HepG2 (cell line): ENCODE results near the gene BPIFB2. TPM values are rescaled to one million over a fixed set of nuclear protein-coding genes. Genes with fewer than 3 reads are reported as not detected.

ENCODE experiments used
- CENPX ChIP-seq: sonication (generic); formaldehyde crosslinking; IDR thresholded peaks from 2 replicates; pipeline ENCODE4 v1.9.0; 2021; ENCODE audit warnings: mild to moderate bottlenecking, missing genetic modification reagents, moderate library complexity
- KDM5B ChIP-seq: sonication (generic); formaldehyde crosslinking; IDR thresholded peaks from 2 replicates; pipeline ENCODE4 v1.4.0; 2020; ENCODE audit warnings: missing genetic modification reagents, mild to moderate bottlenecking, borderline replicate concordance
- KLF15 ChIP-seq: sonication (generic); formaldehyde crosslinking; IDR thresholded peaks from 2 replicates; pipeline ENCODE4 v1.8.1; 2023; ENCODE audit warnings: borderline replicate concordance, mild to moderate bottlenecking, inconsistent platforms, missing genetic modification reagents, mixed read lengths
- NBN ChIP-seq: fragments of 450-650 bp; conservative IDR thresholded peaks from 2 replicates; pipeline ENCODE4 v1.6.1; 2017
- SALL1 ChIP-seq: sonication (generic); formaldehyde crosslinking; IDR thresholded peaks from 2 replicates; pipeline ENCODE4 v1.8.0; 2022; ENCODE audit warnings: mild to moderate bottlenecking, missing genetic modification reagents
- SP140L ChIP-seq: sonication (generic); formaldehyde crosslinking; IDR thresholded peaks from 2 replicates; pipeline ENCODE4 v1.4.0; 2020; ENCODE audit warnings: missing genetic modification reagents, borderline replicate concordance
- SRSF4 ChIP-seq: fragments of 200-400 bp; formaldehyde crosslinking; IDR thresholded peaks from one replicate; pipeline ENCODE4 v1.6.1; 2018; ENCODE audit warnings: mild to moderate bottlenecking, low read depth, low read length, moderate library complexity; ENCODE audit not compliant: poor library complexity, severe bottlenecking
- ZBTB21 ChIP-seq: sonication (generic); formaldehyde crosslinking; IDR thresholded peaks from 2 replicates; pipeline ENCODE4 v1.4.0; 2020; ENCODE audit warnings: missing genetic modification reagents
- ZNF205 ChIP-seq: IDR thresholded peaks from 2 replicates; pipeline ENCODE4 v1.6.1; 2018; ENCODE audit warnings: missing biosample characterization, missing genetic modification reagents
- ZNF556 ChIP-seq: sonication (generic); formaldehyde crosslinking; IDR thresholded peaks from 2 replicates; pipeline ENCODE4 v1.4.0; 2020; ENCODE audit warnings: mild to moderate bottlenecking, missing genetic modification reagents, borderline replicate concordance
- ZNF577 ChIP-seq: sonication (generic); formaldehyde crosslinking; IDR thresholded peaks from 2 replicates; pipeline ENCODE4 v1.4.0; 2020; ENCODE audit warnings: mild to moderate bottlenecking, low read depth, missing genetic modification reagents, borderline replicate concordance
- ZNF605 ChIP-seq: sonication (generic); formaldehyde crosslinking; IDR thresholded peaks from 2 replicates; pipeline ENCODE4 v1.8.0; 2022; ENCODE audit warnings: mild to moderate bottlenecking, missing genetic modification reagents
- ZNF616 ChIP-seq: sonication (generic); formaldehyde crosslinking; IDR thresholded peaks from 2 replicates; pipeline ENCODE4 v1.5.0; 2020; ENCODE audit warnings: low read depth, mild to moderate bottlenecking, missing genetic modification reagents
- ZNF619 ChIP-seq: sonication (generic); formaldehyde crosslinking; IDR thresholded peaks from 2 replicates; pipeline ENCODE4 v1.4.0; 2020; ENCODE audit warnings: mild to moderate bottlenecking, missing genetic modification reagents
- polyA plus RNA-seq, 8 experiments: library from polyadenylated mRNA; depleted of rRNA in 3 of 8; stranded (reverse) in 7 of 8; unstranded in 1 of 8; fragments of >200 nt; fragmentation: Illumina TruSeq in 4 of 8; extraction: Trizol in 4 of 8; gene quantifications; 2 replicates each; pipeline versions ENCODE4 v1.2.1 to v1.2.3, GENCODE V29; 2011 to 2016; ENCODE audit warnings: low read depth in 4 of 8, missing spikeins in 1 of 8, mixed read lengths in 1 of 8; ENCODE audit not compliant: insufficient read depth in 1 of 8
- total RNA-seq, 5 experiments: library from RNA; depleted of rRNA; stranded (reverse); fragments of >200 nt; fragmentation: Illumina TruSeq; extraction: Trizol; gene quantifications; 2 replicates each; pipeline ENCODE4 v1.2.3, GENCODE V29; 2016; ENCODE audit warnings: low read depth in 1 of 5
- TF ChIP-seq, protein P1 (sequence below): sonication (generic); formaldehyde crosslinking; IDR thresholded peaks from 2 replicates; pipeline ENCODE4 v1.5.1; 2020; ENCODE audit warnings: mild to moderate bottlenecking, missing genetic modification reagents, borderline replicate concordance
- TF ChIP-seq, protein P2 (sequence below): IDR thresholded peaks from 2 replicates; pipeline ENCODE4 v1.6.1; 2016; ENCODE audit warnings: missing biosample characterization, missing genetic modification reagents, low read depth
- TF ChIP-seq, protein P3 (sequence below): sonication (generic); formaldehyde crosslinking; IDR thresholded peaks from 2 replicates; pipeline ENCODE4 v1.9.0; 2021; ENCODE audit warnings: missing genetic modification reagents, mild to moderate bottlenecking, borderline replicate concordance
- TF ChIP-seq, protein P4 (sequence below): sonication (generic); formaldehyde crosslinking; IDR thresholded peaks from 2 replicates; pipeline ENCODE4 v1.8.0; 2022; ENCODE audit warnings: mild to moderate bottlenecking, missing genetic modification reagents, borderline replicate concordance
- TF ChIP-seq, protein P5 (sequence below): sonication (generic); formaldehyde crosslinking; IDR thresholded peaks from 2 replicates; pipeline ENCODE4 v1.5.0; 2020; ENCODE audit warnings: missing genetic modification reagents, mild to moderate bottlenecking, borderline replicate concordance

The BPIFB2 gene
- total and polyA plus RNA-seq, 2 of the 13 experiments (the other 11 are each of a cell fraction or from before 2014, with no cell fraction given): 54.5 to 902 TPM

DNA sequence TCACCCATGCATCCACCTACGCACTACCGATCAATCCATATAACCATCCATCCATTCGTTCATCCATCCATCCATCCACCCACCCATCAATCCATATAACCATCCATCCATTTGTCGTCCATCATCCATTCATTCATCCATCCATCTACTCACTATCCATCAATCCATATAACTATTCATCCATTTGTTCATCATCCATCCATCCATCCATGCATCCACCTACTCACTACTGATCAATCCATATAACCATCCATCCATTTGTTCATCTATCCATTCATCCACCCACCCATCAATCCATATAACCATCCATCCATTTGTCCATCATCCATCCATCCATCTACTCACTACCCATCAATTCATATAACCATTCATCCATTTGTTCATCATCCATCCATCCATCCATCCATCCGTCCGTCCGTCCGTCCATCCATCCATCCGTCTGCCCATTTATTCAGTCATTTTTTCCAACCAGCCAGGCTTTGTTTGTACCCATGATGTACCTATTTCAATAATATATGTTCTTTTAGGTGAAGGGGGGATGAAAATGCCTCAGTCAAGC lies 17.9 kb downstream of the BPIFB2 start (continued):
- TF ChIP-seq KLF15 (CRISPR knock-in tag) (no peak), SP140L (CRISPR knock-in tag) (no peak), KDM5B (CRISPR knock-in tag) (no peak), CENPX (CRISPR knock-in tag) (no peak), SALL1 (CRISPR knock-in tag) (no peak), SRSF4 (no peak), NBN (peak; percentile 91; the same call in 1 of the 2 replicates), ZNF556 (CRISPR knock-in tag) (no peak), ZBTB21 (CRISPR knock-in tag) (no peak), ZNF605 (peak; percentile 15; the same call in 1 of the 2 replicates), ZNF616 (no peak), ZNF577 (no peak), ZNF619 (CRISPR knock-in tag) (no peak), ZNF205 (CRISPR knock-in tag) (no peak)
- TF ChIP-seq, protein P1, sequence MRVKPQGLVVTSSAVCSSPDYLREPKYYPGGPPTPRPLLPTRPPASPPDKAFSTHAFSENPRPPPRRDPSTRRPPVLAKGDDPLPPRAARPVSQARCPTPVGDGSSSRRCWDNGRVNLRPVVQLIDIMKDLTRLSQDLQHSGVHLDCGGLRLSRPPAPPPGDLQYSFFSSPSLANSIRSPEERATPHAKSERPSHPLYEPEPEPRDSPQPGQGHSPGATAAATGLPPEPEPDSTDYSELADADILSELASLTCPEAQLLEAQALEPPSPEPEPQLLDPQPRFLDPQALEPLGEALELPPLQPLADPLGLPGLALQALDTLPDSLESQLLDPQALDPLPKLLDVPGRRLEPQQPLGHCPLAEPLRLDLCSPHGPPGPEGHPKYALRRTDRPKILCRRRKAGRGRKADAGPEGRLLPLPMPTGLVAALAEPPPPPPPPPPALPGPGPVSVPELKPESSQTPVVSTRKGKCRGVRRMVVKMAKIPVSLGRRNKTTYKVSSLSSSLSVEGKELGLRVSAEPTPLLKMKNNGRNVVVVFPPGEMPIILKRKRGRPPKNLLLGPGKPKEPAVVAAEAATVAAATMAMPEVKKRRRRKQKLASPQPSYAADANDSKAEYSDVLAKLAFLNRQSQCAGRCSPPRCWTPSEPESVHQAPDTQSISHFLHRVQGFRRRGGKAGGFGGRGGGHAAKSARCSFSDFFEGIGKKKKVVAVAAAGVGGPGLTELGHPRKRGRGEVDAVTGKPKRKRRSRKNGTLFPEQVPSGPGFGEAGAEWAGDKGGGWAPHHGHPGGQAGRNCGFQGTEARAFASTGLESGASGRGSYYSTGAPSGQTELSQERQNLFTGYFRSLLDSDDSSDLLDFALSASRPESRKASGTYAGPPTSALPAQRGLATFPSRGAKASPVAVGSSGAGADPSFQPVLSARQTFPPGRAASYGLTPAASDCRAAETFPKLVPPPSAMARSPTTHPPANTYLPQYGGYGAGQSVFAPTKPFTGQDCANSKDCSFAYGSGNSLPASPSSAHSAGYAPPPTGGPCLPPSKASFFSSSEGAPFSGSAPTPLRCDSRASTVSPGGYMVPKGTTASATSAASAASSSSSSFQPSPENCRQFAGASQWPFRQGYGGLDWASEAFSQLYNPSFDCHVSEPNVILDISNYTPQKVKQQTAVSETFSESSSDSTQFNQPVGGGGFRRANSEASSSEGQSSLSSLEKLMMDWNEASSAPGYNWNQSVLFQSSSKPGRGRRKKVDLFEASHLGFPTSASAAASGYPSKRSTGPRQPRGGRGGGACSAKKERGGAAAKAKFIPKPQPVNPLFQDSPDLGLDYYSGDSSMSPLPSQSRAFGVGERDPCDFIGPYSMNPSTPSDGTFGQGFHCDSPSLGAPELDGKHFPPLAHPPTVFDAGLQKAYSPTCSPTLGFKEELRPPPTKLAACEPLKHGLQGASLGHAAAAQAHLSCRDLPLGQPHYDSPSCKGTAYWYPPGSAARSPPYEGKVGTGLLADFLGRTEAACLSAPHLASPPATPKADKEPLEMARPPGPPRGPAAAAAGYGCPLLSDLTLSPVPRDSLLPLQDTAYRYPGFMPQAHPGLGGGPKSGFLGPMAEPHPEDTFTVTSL (CRISPR knock-in tag): no peak
- TF ChIP-seq, protein P2, sequence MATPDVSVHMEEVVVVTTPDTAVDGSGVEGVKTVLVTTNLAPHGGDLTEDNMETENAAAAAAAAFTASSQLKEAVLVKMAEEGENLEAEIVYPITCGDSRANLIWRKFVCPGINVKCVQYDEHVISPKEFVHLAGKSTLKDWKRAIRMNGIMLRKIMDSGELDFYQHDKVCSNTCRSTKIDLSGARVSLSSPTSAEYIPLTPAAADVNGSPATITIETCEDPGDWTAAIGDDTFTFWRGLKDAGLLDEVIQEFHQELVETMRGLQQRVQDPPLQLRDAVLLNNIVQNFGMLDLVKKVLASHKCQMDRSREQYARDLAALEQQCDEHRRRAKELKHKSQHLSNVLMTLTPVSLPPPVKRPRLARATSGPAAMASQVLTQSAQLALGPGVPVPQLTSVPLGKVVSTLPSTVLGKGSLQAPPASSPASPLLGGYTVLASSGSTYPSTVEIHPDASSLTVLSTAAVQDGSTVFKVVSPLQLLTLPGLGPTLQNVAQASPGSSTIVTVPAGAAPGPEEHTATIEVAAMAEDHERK: no peak
- TF ChIP-seq, protein P3, sequence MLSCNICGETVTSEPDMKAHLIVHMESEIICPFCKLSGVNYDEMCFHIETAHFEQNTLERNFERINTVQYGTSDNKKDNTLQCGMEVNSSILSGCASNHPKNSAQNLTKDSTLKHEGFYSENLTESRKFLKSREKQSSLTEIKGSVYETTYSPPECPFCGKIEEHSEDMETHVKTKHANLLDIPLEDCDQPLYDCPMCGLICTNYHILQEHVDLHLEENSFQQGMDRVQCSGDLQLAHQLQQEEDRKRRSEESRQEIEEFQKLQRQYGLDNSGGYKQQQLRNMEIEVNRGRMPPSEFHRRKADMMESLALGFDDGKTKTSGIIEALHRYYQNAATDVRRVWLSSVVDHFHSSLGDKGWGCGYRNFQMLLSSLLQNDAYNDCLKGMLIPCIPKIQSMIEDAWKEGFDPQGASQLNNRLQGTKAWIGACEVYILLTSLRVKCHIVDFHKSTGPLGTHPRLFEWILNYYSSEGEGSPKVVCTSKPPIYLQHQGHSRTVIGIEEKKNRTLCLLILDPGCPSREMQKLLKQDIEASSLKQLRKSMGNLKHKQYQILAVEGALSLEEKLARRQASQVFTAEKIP: no peak
- TF ChIP-seq, protein P4, sequence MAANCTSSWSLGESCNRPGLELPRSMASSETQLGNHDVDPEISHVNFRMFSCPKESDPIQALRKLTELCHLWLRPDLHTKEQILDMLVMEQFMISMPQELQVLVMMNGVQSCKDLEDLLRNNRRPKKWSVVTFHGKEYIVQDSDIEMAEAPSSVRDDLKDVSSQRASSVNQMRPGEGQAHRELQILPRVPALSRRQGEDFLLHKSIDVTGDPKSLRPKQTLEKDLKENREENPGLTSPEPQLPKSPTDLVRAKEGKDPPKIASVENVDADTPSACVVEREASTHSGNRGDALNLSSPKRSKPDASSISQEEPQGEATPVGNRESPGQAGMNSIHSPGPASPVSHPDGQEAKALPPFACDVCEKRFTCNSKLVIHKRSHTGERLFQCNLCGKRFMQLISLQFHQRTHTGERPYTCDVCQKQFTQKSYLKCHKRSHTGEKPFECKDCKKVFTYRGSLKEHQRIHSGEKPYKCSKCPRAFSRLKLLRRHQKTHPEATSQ: no peak
- TF ChIP-seq, protein P5, sequence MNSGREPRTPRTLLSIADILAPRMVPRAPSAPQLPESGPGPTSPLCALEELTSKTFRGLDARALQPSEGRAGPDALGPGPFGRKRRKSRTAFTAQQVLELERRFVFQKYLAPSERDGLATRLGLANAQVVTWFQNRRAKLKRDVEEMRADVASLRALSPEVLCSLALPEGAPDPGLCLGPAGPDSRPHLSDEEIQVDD (CRISPR knock-in tag): no peak
